DND-41 (cell line): Measurements from ENCODE around the gene HSD3B1.
"Not testable (repeated sequence)": the region's sequence is repeated elsewhere in the genome, so short reads cannot be mapped to it uniquely, and the experiment has no call there.

ENCODE experiments used
- CTCF ChIP-seq: IDR thresholded peaks from 2 replicates; pipeline ENCODE4 v1.5.1; 2012; ENCODE audit warnings: borderline replicate concordance, low read length, moderate library complexity, mild to moderate bottlenecking; ENCODE audit not compliant: poor library complexity, severe bottlenecking; ENCODE audit errors: extremely low read depth
- EZH2 ChIP-seq: IDR thresholded peaks from 3 replicates; pipeline ENCODE4 v1.6.1; 2012; ENCODE audit warnings: borderline replicate concordance, low read depth, mild to moderate bottlenecking, moderate library complexity, low read length, inconsistent platforms; ENCODE audit not compliant: severe bottlenecking

GRCh38 chr1:119560402-119560801, 53.4 kb downstream of the HSD3B1 start:
- not testable (repeated sequence) for TF ChIP-seq CTCF, EZH2
